HepG2 (cell line): Measurements from ENCODE around the gene GDI1.

ENCODE experiments used
- CHD2 ChIP-seq: IDR thresholded peaks from 2 replicates; pipeline ENCODE4 v1.6.1; 2011; ENCODE audit warnings: low read depth, low read length, improper control_type of control experiment
- EZH2 ChIP-seq: conservative IDR thresholded peaks from 2 replicates; pipeline ENCODE4 v1.6.1; 2012; ENCODE audit warnings: mild to moderate bottlenecking, low read depth, low read length, moderate library complexity
- GPBP1L1 ChIP-seq: sonication (generic); formaldehyde crosslinking; IDR thresholded peaks from 2 replicates; pipeline ENCODE4 v1.5.0; 2020; ENCODE audit warnings: mild to moderate bottlenecking, missing genetic modification reagents
- PAXIP1 ChIP-seq: sonication (generic); formaldehyde crosslinking; conservative IDR thresholded peaks from 2 replicates; pipeline ENCODE4 v1.4.0; 2020; ENCODE audit warnings: mild to moderate bottlenecking, missing genetic modification reagents, moderate library complexity
- RFX5 ChIP-seq: IDR thresholded peaks from 2 replicates; pipeline ENCODE4 v1.6.1; 2011; ENCODE audit warnings: low read depth, low read length, improper control_type of control experiment
- ZNF30 ChIP-seq: sonication (generic); formaldehyde crosslinking; IDR thresholded peaks from 2 replicates; pipeline ENCODE4 v1.5.0; 2020; ENCODE audit warnings: mild to moderate bottlenecking, missing genetic modification reagents
- ZNF512 ChIP-seq: sonication (generic); formaldehyde crosslinking; IDR thresholded peaks from 2 replicates; pipeline ENCODE4 v1.4.0; 2020; ENCODE audit warnings: mild to moderate bottlenecking, missing genetic modification reagents

- no peak for TF ChIP-seq ZNF512
- no peak for TF ChIP-seq RFX5
- no peak for TF ChIP-seq PAXIP1 (CRISPR knock-in tag)
- no peak for TF ChIP-seq CHD2
- TF ChIP-seq ZNF30 (CRISPR knock-in tag): no peak
- no peak for TF ChIP-seq GPBP1L1 (CRISPR knock-in tag)
- no peak for TF ChIP-seq EZH2
Measured at GRCh38 chrX:154412468-154412867, 24.5 kb upstream of the GDI1 start.
